Pancreas (tissue), 10 donors: ENCODE data around the gene PNPLA1. TPM values are rescaled to one million over a fixed set of nuclear protein-coding genes. Genes with fewer than 3 reads are reported as not detected.

Experiments used
- ATAC-seq, 4 donors: fragments of 200-7000 bp; cut with Tn5 transposase; one replicate each; pipeline versions ENCODE4 v1.8.0 to v1.9.1; 2020; ENCODE audit warnings: mild to moderate bottlenecking in 4 of 4, moderate library complexity in 4 of 4
- DNase-seq, 6 donors: peaks; one replicate each; pipeline ENCODE4 v3.0.0-alpha.2; 2020
- FAIRE-seq: peaks from 2 replicates; lab custom pipeline; 2012; peaks lifted over from hg19 to GRCh38; lab: Jason Lieb, UNC
- H3K27ac ChIP-seq, 4 donors: fragments of 200-600 bp; sonication (generic); 1 replicate in 3 of 4; 2 replicates in 1 of 4; pipeline versions ENCODE4 v1.5.0 to v1.8.0; 2020
- H3K27me3 ChIP-seq, 4 donors: fragments of 200-600 bp; one replicate each; pipeline ENCODE4 v1.8.0; 2021
- H3K36me3 ChIP-seq, 3 donors: fragments of 200-600 bp; sonication (generic) in 1 of 3; one replicate each; pipeline versions ENCODE4 v1.5.0 to v1.8.0; 2020 to 2021
- H3K4me1 ChIP-seq, 3 donors: fragments of 200-600 bp; one replicate each; pipeline ENCODE4 v1.8.0; 2021
- H3K4me3 ChIP-seq, 4 donors: fragments of 200-600 bp; sonication (generic) in 2 of 4; one replicate each; pipeline versions ENCODE4 v1.5.0 to v1.8.0; 2020 to 2021
- H3K9me3 ChIP-seq, 4 donors: fragments of 200-600 bp; one replicate each; pipeline ENCODE4 v1.8.0; 2021
- whole genome bisulfite sequencing, 2 donors: extraction: QIAGEN DNeasy Blood & Tissue Kit; methylation state at CpG; one replicate each; pipeline ENCODE4 v1.1.7; 2013; 5-methylcytosine and 5-hydroxymethylcytosine counted together
- intact Hi-C, 3 donors: fragments of 100-400 bp; cut with DNase I; formaldehyde crosslinking; loops; one replicate each; pipeline versions ENCODE4 v1.11.1 to v1.14.2; 2022
- polyA plus RNA-seq, 2 donors: library from polyadenylated mRNA; stranded (reverse); fragments of 200-250 nt; gene quantifications; one replicate each; pipeline ENCODE4 v1.2.3, GENCODE V29; 2013
- total RNA-seq, 6 donors: library from RNA; stranded (reverse); fragmentation: NEBNext Ultra II Directional in 4 of 6; extraction: Animal tissue kit (Norgen Biotek cat#: 25700) in 4 of 6; gene quantifications; one replicate each; pipeline versions ENCODE4 v1.2.1 to v1.2.4, GENCODE V29; 2021 to 2023
- TF ChIP-seq, protein P1 (sequence below), 4 donors: fragments of 200-600 bp; sonication (generic) in 3 of 4; IDR thresholded peaks; one replicate each; pipeline versions ENCODE4 v1.5.0 to v1.8.0; 2021; ENCODE audit warnings: antibody characterized with exemption in 4 of 4
- donor health status: healthy with polysubstance abuse.
- donor health status: DM: no; HTN: no; CAD: no; lungs with moderate emphysema.
- donor health status: DM: no; HTN: no; CAD: no.
- donor health status: control.
- donor health status: control.
- donor health status: Bipolar disorder and iron deficiency.
- donor health status: DM: yes; HTN: yes; CAD: no.
- donor health status: DM: no; HTN: no; CAD: no.
- donor health status: DM: no; HTN: no; CAD: no.
- donor health status: DM: yes; HTN: yes; CAD: no.

The PNPLA1 gene
- total and polyA plus RNA-seq, 8 donors: 0.12 TPM; not detected in 7

- FAIRE-seq: no peak
- Histone ChIP-seq H3K36me3 (no peaks in the 10 kb centered on the region), H3K4me1 (peaks cover 0 to 3% (median 0%) of the 10 kb centered on the region in 3 donors), H3K4me3 (no peak overlapping the region), H3K27ac (no peak overlapping the region), H3K27me3 (no peaks in the 10 kb centered on the region), H3K9me3 (no peaks in the 10 kb centered on the region)
- no peak for DNase-seq
- WGBS, 2 donors: 93 to 94% methylated on average over 6 of the region's 6 CpGs
- no peak for ATAC-seq
- TF ChIP-seq, protein P1, sequence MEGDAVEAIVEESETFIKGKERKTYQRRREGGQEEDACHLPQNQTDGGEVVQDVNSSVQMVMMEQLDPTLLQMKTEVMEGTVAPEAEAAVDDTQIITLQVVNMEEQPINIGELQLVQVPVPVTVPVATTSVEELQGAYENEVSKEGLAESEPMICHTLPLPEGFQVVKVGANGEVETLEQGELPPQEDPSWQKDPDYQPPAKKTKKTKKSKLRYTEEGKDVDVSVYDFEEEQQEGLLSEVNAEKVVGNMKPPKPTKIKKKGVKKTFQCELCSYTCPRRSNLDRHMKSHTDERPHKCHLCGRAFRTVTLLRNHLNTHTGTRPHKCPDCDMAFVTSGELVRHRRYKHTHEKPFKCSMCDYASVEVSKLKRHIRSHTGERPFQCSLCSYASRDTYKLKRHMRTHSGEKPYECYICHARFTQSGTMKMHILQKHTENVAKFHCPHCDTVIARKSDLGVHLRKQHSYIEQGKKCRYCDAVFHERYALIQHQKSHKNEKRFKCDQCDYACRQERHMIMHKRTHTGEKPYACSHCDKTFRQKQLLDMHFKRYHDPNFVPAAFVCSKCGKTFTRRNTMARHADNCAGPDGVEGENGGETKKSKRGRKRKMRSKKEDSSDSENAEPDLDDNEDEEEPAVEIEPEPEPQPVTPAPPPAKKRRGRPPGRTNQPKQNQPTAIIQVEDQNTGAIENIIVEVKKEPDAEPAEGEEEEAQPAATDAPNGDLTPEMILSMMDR (IDR thresholded peaks at IDR 0.05): no peak
- intact Hi-C loops: no loop called here
Measured at GRCh38 chr6:36324191-36324590, 54.3 kb downstream of the PNPLA1 start.

DNA sequence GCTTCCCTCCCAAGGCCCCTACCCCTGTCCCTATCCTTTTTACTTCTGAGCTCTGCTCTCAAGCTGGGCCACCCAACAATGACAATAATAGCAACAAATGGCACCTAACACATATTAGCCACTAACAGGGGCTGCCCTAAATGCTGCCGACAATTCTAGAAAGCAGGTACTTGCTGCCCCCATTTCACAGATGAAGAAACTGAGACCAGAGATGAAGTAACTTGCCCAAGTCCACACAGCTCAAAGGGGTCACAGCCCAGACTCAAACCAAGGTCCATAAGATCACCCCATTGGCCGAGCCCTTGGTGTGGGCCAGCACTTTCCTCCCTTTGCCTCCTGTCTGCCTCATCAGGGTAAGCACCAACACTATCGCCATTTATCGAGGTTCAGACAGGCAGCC lies 54.9 kb downstream of the PNPLA1 start:
- H3K9me3 ChIP-seq: no peaks in the 10 kb centered on the region
- no peaks in the 10 kb centered on the region for H3K27me3 ChIP-seq
- TF ChIP-seq, protein P1 (IDR thresholded peaks at IDR 0.05): no peak
- whole genome bisulfite sequencing, 2 donors: 89 to 91% methylated on average over 4 of the region's 4 CpGs
- no peak for ATAC-seq
- intact Hi-C loops: no loop called here
- H3K4me1 ChIP-seq: no peaks in the 10 kb centered on the region
- no peak overlapping the region for H3K4me3 ChIP-seq
- DNase-seq: no peak
- FAIRE-seq: no peak
- no peaks in the 10 kb centered on the region for H3K36me3 ChIP-seq
- H3K27ac ChIP-seq: no peak overlapping the region

DNA sequence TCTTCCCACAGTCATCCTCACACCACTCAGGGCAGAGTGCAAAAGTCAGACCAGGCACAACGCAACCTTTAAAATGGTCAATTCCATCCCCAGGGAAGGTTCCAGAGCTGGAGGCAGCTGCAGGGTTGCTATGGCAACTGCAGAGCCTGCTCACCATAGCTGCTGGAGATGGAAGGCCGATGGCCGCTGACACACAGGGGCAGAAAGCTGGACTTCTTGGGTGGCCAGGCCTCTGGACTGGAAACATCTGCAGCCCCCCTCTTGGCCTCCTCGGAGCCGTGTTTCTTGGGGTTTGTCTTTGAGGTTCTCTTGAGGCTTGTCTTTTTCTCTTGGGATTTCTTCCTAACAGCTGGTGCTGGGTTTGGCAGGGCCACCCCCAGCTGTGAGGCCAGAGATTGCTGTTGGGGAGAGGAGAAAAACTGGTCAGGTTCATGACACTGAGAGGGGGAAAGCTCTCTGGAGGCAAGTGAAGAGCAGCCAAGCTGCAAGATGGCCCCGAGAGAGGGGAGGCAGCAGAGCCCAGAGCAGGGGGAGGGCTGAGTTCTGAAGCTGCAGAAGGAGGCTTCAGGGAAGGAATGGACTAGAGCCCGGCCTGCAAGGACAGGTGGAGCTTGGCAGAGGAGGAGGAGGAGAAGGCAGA lies 56.6 kb downstream of the PNPLA1 start:
- DNase-seq: no peak
- no peaks in the 10 kb centered on the region for H3K4me1 ChIP-seq
- intact Hi-C loops: no loop called here
- H3K4me3 ChIP-seq: no peak overlapping the region
- 77 to 86% methylated on average over 7 of the region's 7 CpGs for WGBS, 2 donors
- no peak overlapping the region for H3K27ac ChIP-seq
- TF ChIP-seq, protein P1 (IDR thresholded peaks at IDR 0.05): no peak
- no peaks in the 10 kb centered on the region for H3K27me3 ChIP-seq
- ATAC-seq: peak in 2 of 4 donors; percentile 10 to 41
- no peaks in the 10 kb centered on the region for H3K9me3 ChIP-seq
- H3K36me3 ChIP-seq: no peaks in the 10 kb centered on the region
- FAIRE-seq: no peak

- intact Hi-C loops: no loop called here
- no peaks in the 10 kb centered on the region for H3K4me1 ChIP-seq
- no peak overlapping the region for H3K4me3 ChIP-seq
- H3K9me3 ChIP-seq: no peaks in the 10 kb centered on the region
- WGBS, 2 donors: 61 to 62% methylated on average over 6 of the region's 6 CpGs
- no peak for ATAC-seq
- H3K27ac ChIP-seq: no peak overlapping the region
- H3K27me3 ChIP-seq: no peaks in the 10 kb centered on the region
- TF ChIP-seq, protein P1 (IDR thresholded peaks at IDR 0.05): no peak
- H3K36me3 ChIP-seq: no peaks in the 10 kb centered on the region
- FAIRE-seq: no peak
- DNase-seq: no peak
Measured at GRCh38 chr6:36327226-36327918, 57.5 kb downstream of the PNPLA1 start.

DNA sequence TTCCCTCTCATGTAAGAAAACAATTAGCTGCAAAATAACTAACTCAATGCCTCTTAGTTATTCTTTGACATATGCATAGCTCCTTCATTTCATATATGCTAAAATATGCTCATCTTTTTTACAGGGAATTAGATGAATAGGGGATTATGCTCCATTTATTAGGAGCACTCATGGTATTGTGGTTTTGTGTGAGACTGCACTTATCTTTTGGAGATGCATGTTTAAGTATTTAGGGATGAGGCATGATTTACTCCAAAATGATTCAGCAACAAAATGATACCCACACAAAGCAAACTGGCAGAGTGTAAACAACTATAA lies 58.0 kb downstream of the PNPLA1 start:
- ATAC-seq (no peak), FAIRE-seq (no peak), DNase-seq (no peak)
- Histone ChIP-seq H3K9me3 (no peaks in the 10 kb centered on the region), H3K36me3 (no peaks in the 10 kb centered on the region), H3K4me1 (peaks cover 0 to 2% (median 0%) of the 10 kb centered on the region in 3 donors), H3K4me3 (no peak overlapping the region), H3K27me3 (no peaks in the 10 kb centered on the region), H3K27ac (no peak overlapping the region)
- intact Hi-C loops: no loop called here
- TF ChIP-seq, protein P1 (IDR thresholded peaks at IDR 0.05): no peak
